PC-9 (cell line): ENCODE measurements around the gene OR6V1. TPM values are rescaled to one million over a fixed set of nuclear protein-coding genes. Genes with fewer than 3 reads are reported as not detected.
"Not testable (repeated sequence)": the region's sequence is repeated elsewhere in the genome, so short reads cannot be mapped to it uniquely, and the experiment has no call there.

Experiments used
- BruUV-seq: library from RNA; stranded (reverse); fragments of 400-500 nt; replicated peaks from 2 replicates; lab custom pipeline; 2021; lab: Mats Ljungman, UMichigan
- CTCF ChIA-PET: fragments of 300-600 bp; sonication (Branson Sonifier 250); formaldehyde crosslinking; loops from one replicate; lab custom pipeline; 2022; ENCODE audit warnings: antibody characterized with exemption; lab: Charles Lee
- POLR2A ChIA-PET: fragments of 300-600 bp; sonication (Branson Sonifier 250); formaldehyde crosslinking; loops from one replicate; lab custom pipeline; 2022; ENCODE audit warnings: antibody characterized with exemption; ENCODE audit not compliant: unreplicated experiment; lab: Charles Lee
- DNase-seq, 2 experiments: peaks; one replicate each; pipeline versions ENCODE4 v3.0.0 to v3.0.0-alpha.2; 2015 to 2022; ENCODE audit warnings: mixed read lengths in 1 of 2
- H2AFZ ChIP-seq: fragments of 200-600 bp; sonication (generic); 2 replicates; pipeline ENCODE4 v1.8.1; 2017; ENCODE audit warnings: antibody characterized with exemption
- H3F3A ChIP-seq: fragments of 200-600 bp; sonication (generic); 2 replicates; pipeline ENCODE4 v1.8.1; 2017; ENCODE audit warnings: antibody characterized with exemption, mild to moderate bottlenecking, low read depth; ENCODE audit not compliant: insufficient read depth
- H3K27ac ChIP-seq: fragments of 200-600 bp; sonication (generic); 2 replicates; pipeline ENCODE4 v1.6.1; 2016; ENCODE audit warnings: mixed run types
- H3K27me3 ChIP-seq: fragments of 200-600 bp; sonication (generic); 2 replicates; pipeline ENCODE4 v1.6.1; 2016; ENCODE audit warnings: low read depth, mixed run types; ENCODE audit not compliant: insufficient read depth
- H3K36me3 ChIP-seq: fragments of 200-600 bp; sonication (generic); 2 replicates; pipeline ENCODE4 v1.6.1; 2016; ENCODE audit warnings: low read depth, mixed run types
- H3K4me1 ChIP-seq: fragments of 200-600 bp; sonication (generic); replicated peaks from 2 replicates; pipeline ENCODE4 v1.6.1; 2016; ENCODE audit warnings: mixed run types; ENCODE audit not compliant: insufficient read depth
- H3K4me2 ChIP-seq: fragments of 200-600 bp; sonication (generic); 2 replicates; pipeline ENCODE4 v1.6.1; 2017; ENCODE audit warnings: mixed run types
- H3K4me3 ChIP-seq: fragments of 200-600 bp; sonication (generic); 2 replicates; pipeline ENCODE4 v1.6.1; 2016; ENCODE audit warnings: mixed run types
- H3K79me2 ChIP-seq: fragments of 200-600 bp; sonication (generic); 2 replicates; pipeline ENCODE4 v1.6.1; 2017; ENCODE audit warnings: low read depth, mixed run types
- H3K9me2 ChIP-seq: fragments of 200-600 bp; sonication (generic); 2 replicates; pipeline ENCODE4 v1.8.1; 2017; ENCODE audit warnings: mild to moderate bottlenecking; ENCODE audit not compliant: insufficient read depth
- H3K9me3 ChIP-seq: fragments of 200-600 bp; sonication (generic); 2 replicates; pipeline ENCODE4 v1.8.1; 2016; ENCODE audit warnings: low read depth; ENCODE audit not compliant: insufficient read depth
- H4K20me1 ChIP-seq: fragments of 200-600 bp; sonication (generic); 2 replicates; pipeline ENCODE4 v1.8.1; 2017; ENCODE audit not compliant: insufficient read depth
- CTCF ChIP-seq: fragments of 200-600 bp; sonication (generic); conservative IDR thresholded peaks from 2 replicates; pipeline ENCODE4 v1.6.1; 2017; ENCODE audit warnings: mixed run types, antibody characterized with exemption, mild to moderate bottlenecking, moderate library complexity
- EZH2 ChIP-seq: fragments of 200-600 bp; sonication (generic); IDR thresholded peaks from 2 replicates; pipeline ENCODE4 v1.8.0; 2017; ENCODE audit warnings: antibody characterized with exemption, low read depth
- intact Hi-C: fragments of 100-400 bp; cut with micrococcal nuclease; formaldehyde crosslinking; loops from one replicate; pipeline ENCODE4 v1.10.0; 2022; ENCODE audit not compliant: unreplicated experiment
- total RNA-seq: library from RNA; stranded (reverse); gene quantifications from 2 replicates; pipeline ENCODE4 v1.2.3, GENCODE V29; 2021

OR6V1 gene
- total RNA-seq, 1 experiment from 2014 or later: not detected

GRCh38 chr7:143096146-143096545 lies 44.0 kb downstream of the OR6V1 start:
- Histone ChIP-seq H4K20me1 (no peaks in the 10 kb centered on the region), H3K79me2 (no peaks in the 10 kb centered on the region), H3K4me2 (no peak overlapping the region), H3F3A (no peaks in the 10 kb centered on the region), H3K27me3 (no peaks in the 10 kb centered on the region), H3K4me1 (no peaks in the 10 kb centered on the region), H3K9me3 (0 out of 2 replicates have a peak, but pooled peaks cover 5% of the 10 kb centered on the region), H3K27ac (no peak overlapping the region), H3K4me3 (no peak overlapping the region), H2AFZ (no peak overlapping the region), H3K36me3 (no peaks in the 10 kb centered on the region), H3K9me2 (no peaks in the 10 kb centered on the region; the same call in 1 of the 2 replicates)
- ChIA-PET POLR2A (no interaction called here), CTCF (no interaction called here)
- intact Hi-C loops: no loop called here
- TF ChIP-seq EZH2 (no peak), CTCF (no peak)
- BruUV-seq: no TSS peak
- no peak for DNase-seq

- H3K9me2 ChIP-seq, DNase-seq, H3K36me3 ChIP-seq, H2AFZ ChIP-seq, CTCF ChIA-PET, POLR2A ChIA-PET, intact Hi-C loops, H3F3A ChIP-seq, H4K20me1 ChIP-seq, H3K79me2 ChIP-seq, BruUV-seq, H3K27ac ChIP-seq, H3K4me3 ChIP-seq, H3K27me3 ChIP-seq, H3K4me2 ChIP-seq, H3K4me1 ChIP-seq: not testable (repeated sequence)
- H3K9me3 ChIP-seq: 0 out of 2 replicates have a peak, but pooled peaks cover 11% of the 10 kb centered on the region
Measured at GRCh38 chr7:143099579-143099978, 47.4 kb downstream of the OR6V1 start.

Other genes starting within 250 kb of the OR6V1 start
- 39.2 and 72.9 TPM in 2 replicates for gene EPHB6, start 197.3 kb upstream of the OR6V1 start, total RNA-seq
- gene TRPV6, start 166.6 kb upstream of the OR6V1 start, total RNA-seq: 13.5 and 14.7 TPM in 2 replicates
- gene TRPV5, start 118.6 kb upstream of the OR6V1 start, total RNA-seq: not detected in 2 replicates
- gene LLCFC1, start 112.9 kb upstream of the OR6V1 start, total RNA-seq: not detected in 2 replicates
- gene KEL, start 90.0 kb upstream of the OR6V1 start, total RNA-seq: 0.46 TPM in 1 of 2 replicates, not detected in the other
- gene OR9A2, start 25.2 kb upstream of the OR6V1 start, total RNA-seq: not detected in 2 replicates
- not detected in 2 replicates for gene PIP, start 79.7 kb downstream of the OR6V1 start, total RNA-seq
- not detected in 2 replicates for gene TAS2R39, start 131.1 kb downstream of the OR6V1 start, total RNA-seq
- not detected in 2 replicates for gene TAS2R40, start 169.7 kb downstream of the OR6V1 start, total RNA-seq
- gene GSTK1, start 211.1 kb downstream of the OR6V1 start, total RNA-seq: 239 and 244 TPM in 2 replicates
- gene TMEM139, start 232.6 kb downstream of the OR6V1 start, total RNA-seq: 89.7 and 131 TPM in 2 replicates
- 52.7 and 67.2 TPM in 2 replicates for gene CASP2, start 236.0 kb downstream of the OR6V1 start, total RNA-seq